Suprapubic skin (tissue), 4 donors: Measurements from ENCODE around the gene PDE4D.

Experiments used
- CTCF ChIP-seq, 2 donors: fragments of 200-600 bp in 1 of 2; fragments of 450-650 bp in 1 of 2; sonication (generic) in 1 of 2; IDR thresholded peaks; one replicate each; pipeline ENCODE4 v1.5.1; 2016 to 2019; ENCODE audit warnings: antibody characterized with exemption in 2 of 2, mild to moderate bottlenecking in 1 of 2, moderate library complexity in 1 of 2
- EP300 ChIP-seq: sonication (generic); formaldehyde crosslinking; IDR thresholded peaks from one replicate; pipeline ENCODE4 v1.6.1; 2017; ENCODE audit warnings: antibody characterized with exemption
- POLR2A ChIP-seq, 2 donors: fragments of 450-650 bp; IDR thresholded peaks; one replicate each; pipeline ENCODE4 v1.6.1; 2017; ENCODE audit warnings: antibody characterized with exemption in 2 of 2, mild to moderate bottlenecking in 2 of 2, moderate library complexity in 2 of 2
- POLR2AphosphoS5 ChIP-seq, 3 donors: sonication (generic); formaldehyde crosslinking; IDR thresholded peaks; one replicate each; pipeline ENCODE4 v1.6.1; 2017; ENCODE audit warnings: antibody characterized with exemption in 3 of 3

GRCh38 chr5:59038798-59039295 lies 854.7 kb downstream of the PDE4D start:
- TF ChIP-seq CTCF (IDR thresholded peaks at IDR 0.05), result no peak
- TF ChIP-seq EP300, result no peak
- no peak for TF ChIP-seq POLR2AphosphoS5 (IDR thresholded peaks at IDR 0.05)
- no peak for TF ChIP-seq POLR2A (IDR thresholded peaks at IDR 0.05)
